HEK293 (cell line): ENCODE data around the gene FAM117B.

Experiments used
- CTCF ChIA-PET: fragments of 350-600 bp; formaldehyde crosslinking; extraction: SDS; loops from one replicate; lab custom pipeline; 2021; ENCODE audit warnings: antibody characterized with exemption; lab: Yijun Ruan, JAX
- POLR2A ChIA-PET: fragments of 300-600 bp; formaldehyde crosslinking; extraction: SDS; loops from one replicate; lab custom pipeline; 2020; ENCODE audit warnings: antibody characterized with exemption, inconsistent platforms; lab: Yijun Ruan, JAX
- H3K27ac ChIP-seq: fragments of 200-500 bp; sonication (Bioruptor generic); 2 replicates; pipeline ENCODE4 v1.5.1; 2014; ENCODE audit warnings: low read depth, low read length, control low read depth, inconsistent platforms; ENCODE audit errors: extremely low read depth
- H3K36me3 ChIP-seq, 2 experiments: fragments of 200-500 bp in 1 of 2; sonication (Bioruptor generic) in 1 of 2; 1 replicate in 1 of 2; 2 replicates in 1 of 2; pipeline ENCODE4 v1.5.1; 2014 to 2017; ENCODE audit warnings: inconsistent platforms in 2 of 2, low read length in 2 of 2; ENCODE audit not compliant: control insufficient read depth in 2 of 2, insufficient read depth in 1 of 2
- H3K4me1 ChIP-seq: fragments of 200-500 bp; sonication (Bioruptor generic); 2 replicates; pipeline ENCODE4 v1.5.1; 2014; ENCODE audit warnings: mild to moderate bottlenecking, low read length, inconsistent platforms; ENCODE audit not compliant: control insufficient read depth, insufficient read depth
- H3K4me3 ChIP-seq: 2 replicates; pipeline ENCODE4 v1.5.1; 2011; ENCODE audit warnings: low read depth, mild to moderate bottlenecking, control low read depth, low read length, moderate library complexity
- H3K9me3 ChIP-seq: fragments of 200-500 bp; sonication (Bioruptor generic); 2 replicates; pipeline ENCODE4 v1.5.1; 2014; ENCODE audit warnings: low read depth, low read length, inconsistent platforms; ENCODE audit not compliant: control insufficient read depth, insufficient read depth
- GLIS1 ChIP-seq: fragments of 450-650 bp; formaldehyde crosslinking; IDR thresholded peaks from 2 replicates; pipeline ENCODE4 v1.5.1; 2016; ENCODE audit warnings: missing biosample characterization, missing genetic modification characterization
- MYNN ChIP-seq: fragments of 450-650 bp; formaldehyde crosslinking; IDR thresholded peaks from 2 replicates; pipeline ENCODE4 v1.5.1; 2016; ENCODE audit warnings: missing biosample characterization, missing genetic modification characterization, borderline replicate concordance
- TRIM28 ChIP-seq: IDR thresholded peaks from 2 replicates; pipeline ENCODE4 v1.6.1; 2011; ENCODE audit warnings: low read length, control low read depth, borderline replicate concordance
- WT1 ChIP-seq: fragments of 450-650 bp; formaldehyde crosslinking; IDR thresholded peaks from 2 replicates; pipeline ENCODE4 v1.5.1; 2016; ENCODE audit warnings: missing biosample characterization, missing genetic modification characterization
- YY2 ChIP-seq: fragments of 450-650 bp; formaldehyde crosslinking; IDR thresholded peaks from 2 replicates; pipeline ENCODE4 v1.5.1; 2016; ENCODE audit warnings: missing biosample characterization, missing genetic modification characterization
- ZBTB8A ChIP-seq: fragments of 450-650 bp; formaldehyde crosslinking; IDR thresholded peaks from 2 replicates; pipeline ENCODE4 v1.5.1; 2016; ENCODE audit warnings: missing biosample characterization, missing genetic modification characterization
- ZNF112 ChIP-seq: fragments of 450-650 bp; formaldehyde crosslinking; IDR thresholded peaks from 2 replicates; pipeline ENCODE4 v1.5.0; 2017; ENCODE audit warnings: missing biosample characterization, missing genetic modification characterization
- ZNF148 ChIP-seq: fragments of 450-650 bp; formaldehyde crosslinking; IDR thresholded peaks from 2 replicates; pipeline ENCODE4 v1.5.0; 2017; ENCODE audit warnings: missing biosample characterization, missing genetic modification characterization, borderline replicate concordance
- ZNF155 ChIP-seq: fragments of 450-650 bp; formaldehyde crosslinking; IDR thresholded peaks from 2 replicates; pipeline ENCODE4 v1.5.1; 2016; ENCODE audit warnings: missing biosample characterization, missing genetic modification characterization
- ZNF18 ChIP-seq: fragments of 450-650 bp; formaldehyde crosslinking; IDR thresholded peaks from 2 replicates; pipeline ENCODE4 v1.5.1; 2016; ENCODE audit warnings: missing biosample characterization, missing genetic modification characterization
- ZNF239 ChIP-seq: fragments of 450-650 bp; formaldehyde crosslinking; IDR thresholded peaks from 2 replicates; pipeline ENCODE4 v1.5.1; 2016; ENCODE audit warnings: missing biosample characterization, missing genetic modification characterization
- ZNF335 ChIP-seq: fragments of 450-650 bp; formaldehyde crosslinking; conservative IDR thresholded peaks from 2 replicates; pipeline ENCODE4 v1.5.1; 2016; ENCODE audit warnings: missing biosample characterization, missing genetic modification characterization
- ZNF341 ChIP-seq: fragments of 450-650 bp; formaldehyde crosslinking; IDR thresholded peaks from 2 replicates; pipeline ENCODE4; 2016; ENCODE audit warnings: low read depth, missing biosample characterization, missing genetic modification characterization
- ZNF362 ChIP-seq: fragments of 450-650 bp; formaldehyde crosslinking; IDR thresholded peaks from 2 replicates; pipeline ENCODE4 v1.5.1; 2016; ENCODE audit warnings: missing biosample characterization, missing genetic modification characterization
- ZNF404 ChIP-seq: fragments of 450-650 bp; formaldehyde crosslinking; IDR thresholded peaks from 2 replicates; pipeline ENCODE4 v1.5.1; 2017; ENCODE audit warnings: missing biosample characterization, missing genetic modification characterization
- ZNF626 ChIP-seq: fragments of 450-650 bp; sonication (Bioruptor Pico); formaldehyde crosslinking; IDR thresholded peaks from 2 replicates; pipeline ENCODE4 v1.5.1; 2018; ENCODE audit warnings: missing biosample characterization, missing genetic modification characterization, inconsistent platforms
- ZNF701 ChIP-seq: fragments of 450-650 bp; formaldehyde crosslinking; IDR thresholded peaks from 2 replicates; pipeline ENCODE4 v1.5.1; 2016; ENCODE audit warnings: missing biosample characterization, missing genetic modification characterization
- ZNF776 ChIP-seq: fragments of 450-650 bp; formaldehyde crosslinking; IDR thresholded peaks from 2 replicates; pipeline ENCODE4 v1.5.0; 2017; ENCODE audit warnings: missing biosample characterization, missing genetic modification characterization, borderline replicate concordance
- ZNF792 ChIP-seq: fragments of 450-650 bp; formaldehyde crosslinking; IDR thresholded peaks from 2 replicates; pipeline ENCODE4 v1.5.1; 2016; ENCODE audit warnings: missing biosample characterization, missing genetic modification characterization
- ZNF843 ChIP-seq: fragments of 450-650 bp; formaldehyde crosslinking; IDR thresholded peaks from 2 replicates; pipeline ENCODE4 v1.5.1; 2016; ENCODE audit warnings: missing biosample characterization, missing genetic modification characterization
- ZSCAN23 ChIP-seq: fragments of 450-650 bp; formaldehyde crosslinking; IDR thresholded peaks from 2 replicates; pipeline ENCODE4 v1.5.1; 2016; ENCODE audit warnings: missing biosample characterization, missing genetic modification characterization
- ZSCAN5A ChIP-seq: fragments of 450-650 bp; formaldehyde crosslinking; IDR thresholded peaks from 2 replicates; pipeline ENCODE4 v1.5.1; 2016; ENCODE audit warnings: missing biosample characterization, missing genetic modification characterization

Gene FAM117B

GRCh38 chr2:202700075-202700901 is 65.5 kb downstream of the FAM117B start:
- Histone ChIP-seq H3K9me3 (no peaks in the 10 kb centered on the region), H3K36me3 (peaks cover 6 to 12% of the 10 kb centered on the region in 2 experiments; a peak in 2 of 3 replicates), H3K4me3 (no peak overlapping the region), H3K4me1 (no peaks in the 10 kb centered on the region), H3K27ac (no peak overlapping the region)
- POLR2A ChIA-PET, result interaction anchor here (0.6 kb wide), 1 partner anchor 577 kb away, joined by 3 read pairs; no protein-coding TSS in a partner anchor
- no peak for TF ChIP-seq ZNF701
- TF ChIP-seq ZNF404, result no peak
- TF ChIP-seq ZNF362 (tag by site-specific recombination), result no peak
- TF ChIP-seq ZNF155 (tag by site-specific recombination), result no peak
- no peak for TF ChIP-seq ZNF18 (tag by site-specific recombination)
- TF ChIP-seq, all 188 proteins: peak for 0
- CTCF ChIA-PET, result interaction anchor here (0.6 kb wide), 1 partner anchor 19 kb away, joined by 3 read pairs; no protein-coding TSS in a partner anchor

GRCh38 chr2:202703091-202703490 is 68.3 kb downstream of the FAM117B start:
- POLR2A ChIA-PET, result no interaction called here
- CTCF ChIA-PET, result no interaction called here
- H3K27ac ChIP-seq, result no peak overlapping the region
- H3K36me3 ChIP-seq, result no peaks in the 10 kb centered on the region; a peak in 1 of 3 replicates
- H3K4me3 ChIP-seq, result no peak overlapping the region
- TF ChIP-seq YY2 (no peak), GLIS1 (tag by site-specific recombination) (no peak), WT1 (tag by site-specific recombination) (no peak), ZNF335 (tag by site-specific recombination) (no peak), MYNN (tag by site-specific recombination) (no peak), ZNF341 (tag by site-specific recombination) (no peak), ZBTB8A (tag by site-specific recombination) (no peak), ZNF843 (tag by site-specific recombination) (no peak), ZNF626 (tag by site-specific recombination) (no peak), ZNF148 (tag by site-specific recombination) (no peak), ZNF792 (tag by site-specific recombination) (no peak), ZNF239 (no peak), ZNF776 (no peak), ZSCAN5A (tag by site-specific recombination) (no peak), TRIM28 (no peak), ZSCAN23 (no peak), ZNF112 (tag by site-specific recombination) (no peak)
- no peaks in the 10 kb centered on the region for H3K9me3 ChIP-seq
- no peaks in the 10 kb centered on the region for H3K4me1 ChIP-seq
